K562 (cell line): ENCODE measurements around the gene ZNF528. TPM values are rescaled to one million over a fixed set of nuclear protein-coding genes. Genes with fewer than 3 reads are reported as not detected.

Source experiments
- ATAC-seq: fragments of 200-7000 bp; cut with Tn5 transposase; 3 replicates; pipeline ENCODE4 v1.9.1; 2020; ENCODE audit warnings: moderate library complexity
- BruUV-seq: library from RNA; stranded (reverse); fragments of 400-500 nt; replicated peaks from 2 replicates; lab custom pipeline; 2021; lab: Mats Ljungman, UMichigan
- CTCF ChIA-PET: fragments of 300-600 bp; formaldehyde crosslinking; extraction: SDS; loops from one replicate; lab custom pipeline; 2021; ENCODE audit warnings: low intra/inter-chr PET ratio; lab: Yijun Ruan, JAX
- POLR2A ChIA-PET: fragments of 300-600, 350-650 bp; sonication (Branson Sonifier 250); formaldehyde crosslinking; extraction: SDS; loops from one replicate; lab custom pipeline; 2021; ENCODE audit warnings: antibody characterized with exemption, inconsistent platforms; lab: Yijun Ruan, JAX
- DNase-seq, 4 experiments: peaks; one replicate each; pipeline versions ENCODE4 v3.0.0 to v3.0.0-alpha.2; 2011 to 2018; ENCODE audit warnings: low spot score in 3 of 4, mixed read lengths in 3 of 4; ENCODE audit errors: extremely low read depth in 1 of 4
- FAIRE-seq: peaks from 2 replicates; lab custom pipeline; 2011; peaks lifted over from hg19 to GRCh38; lab: Jason Lieb, UNC
- H2AFZ ChIP-seq: 2 replicates; pipeline ENCODE4 v1.6.0; 2011; ENCODE audit warnings: low read depth, low read length, control low read depth, inconsistent platforms
- H3K27ac ChIP-seq: fragments of 200-600 bp; 3 replicates; pipeline ENCODE4 v1.8.0; 2011; ENCODE audit warnings: low read depth, mild to moderate bottlenecking, control low read depth, inconsistent platforms, low read length, moderate library complexity, mixed read lengths; ENCODE audit errors: extremely low read depth
- H3K27me3 ChIP-seq, 2 experiments: fragments of 300-600 bp in 1 of 2; 2 replicates in 1 of 2; 3 replicates in 1 of 2; pipeline versions ENCODE4 v1.6.0 to v1.8.0; 2011; ENCODE audit warnings: inconsistent platforms in 2 of 2, low read length in 2 of 2, mild to moderate bottlenecking in 1 of 2, mixed read lengths in 1 of 2, moderate library complexity in 1 of 2; ENCODE audit not compliant: control insufficient read depth in 2 of 2, insufficient read depth in 2 of 2
- H3K36me3 ChIP-seq: fragments of 300-600 bp; 3 replicates; pipeline ENCODE4 v1.8.0; 2011; ENCODE audit warnings: mild to moderate bottlenecking, low read length, inconsistent platforms; ENCODE audit not compliant: control insufficient read depth, insufficient read depth
- H3K4me1 ChIP-seq, 2 experiments: fragments of 200-600 bp in 1 of 2; replicated peaks in 1 of 2; 2 replicates in 1 of 2; 3 replicates in 1 of 2; pipeline versions ENCODE4 v1.5.1 to v1.8.0; 2011; ENCODE audit warnings: inconsistent platforms in 2 of 2, low read length in 2 of 2, mild to moderate bottlenecking in 1 of 2, mixed read lengths in 1 of 2, moderate library complexity in 1 of 2; ENCODE audit not compliant: control insufficient read depth in 2 of 2, insufficient read depth in 2 of 2
- H3K4me2 ChIP-seq: 2 replicates; pipeline ENCODE4 v1.6.1; 2011; ENCODE audit warnings: low read length, control low read depth, inconsistent platforms, mixed read lengths; ENCODE audit not compliant: insufficient read depth
- H3K4me3 ChIP-seq: fragments of 200-600 bp; sonication (generic), shearing (Covaris generic); 2 replicates; pipeline ENCODE4 v1.5.1; 2016; ENCODE audit warnings: control low read depth, inconsistent platforms
- H3K79me2 ChIP-seq: fragments of 200-600 bp; 3 replicates; pipeline ENCODE4 v1.8.0; 2011; ENCODE audit warnings: low read length, inconsistent platforms; ENCODE audit not compliant: control insufficient read depth, insufficient read depth
- H3K9ac ChIP-seq, 2 experiments: 2 replicates each; pipeline versions ENCODE4 v1.6.0 to v1.6.1; 2011; ENCODE audit warnings: low read depth in 2 of 2, low read length in 2 of 2, control low read depth in 1 of 2, inconsistent platforms in 1 of 2, mild to moderate bottlenecking in 1 of 2, mixed read lengths in 1 of 2; ENCODE audit not compliant: insufficient read depth in 1 of 2
- H3K9me1 ChIP-seq: one replicate; pipeline ENCODE4 v1.6.0; 2011; ENCODE audit warnings: inconsistent platforms, mild to moderate bottlenecking, low read length, moderate library complexity; ENCODE audit not compliant: control insufficient read depth, insufficient read depth
- H3K9me3 ChIP-seq: replicated peaks from 2 replicates; pipeline ENCODE4 v1.5.1; 2011; ENCODE audit warnings: low read depth, low read length, inconsistent platforms; ENCODE audit not compliant: control insufficient read depth, insufficient read depth
- H4K20me1 ChIP-seq: replicated peaks from 2 replicates; pipeline ENCODE4 v1.6.1; 2011; ENCODE audit warnings: low read length, inconsistent platforms, mixed read lengths; ENCODE audit not compliant: control insufficient read depth, insufficient read depth
- EZH2 ChIP-seq: IDR thresholded peaks from 2 replicates; pipeline ENCODE4 v1.6.1; 2012; ENCODE audit warnings: low read depth, mild to moderate bottlenecking, inconsistent platforms, low read length, borderline replicate concordance
- KAT8 ChIP-seq: fragments of 450-650 bp; IDR thresholded peaks from 2 replicates; pipeline ENCODE4 v1.6.1; 2016; ENCODE audit warnings: low read depth, mild to moderate bottlenecking
- NCOA4 ChIP-seq: fragments of 450-650 bp; IDR thresholded peaks from 2 replicates; pipeline ENCODE4 v1.6.1; 2018; ENCODE audit warnings: mild to moderate bottlenecking; ENCODE audit not compliant: partially characterized antibody
- RBM15 ChIP-seq: fragments of 200-400 bp; formaldehyde crosslinking; IDR thresholded peaks from 2 replicates; pipeline ENCODE4 v1.6.1; 2018; ENCODE audit warnings: mild to moderate bottlenecking, low read length, moderate library complexity; ENCODE audit not compliant: insufficient read depth
- ZFX ChIP-seq: sonication (generic); formaldehyde crosslinking; IDR thresholded peaks from 2 replicates; pipeline ENCODE4 v1.8.0; 2022; ENCODE audit warnings: mild to moderate bottlenecking, missing genetic modification reagents, moderate library complexity
- ZNF41 ChIP-seq: fragments of 250-450 bp; sonication (Bioruptor Pico); conservative IDR thresholded peaks from 2 replicates; pipeline ENCODE4 v1.4.0; 2020; ENCODE audit warnings: mild to moderate bottlenecking
- ZNF584 ChIP-seq: fragments of 200-800 bp; sonication (Bioruptor generic); IDR thresholded peaks from 2 replicates; pipeline ENCODE4 v1.6.1; 2016; ENCODE audit warnings: low read depth, mild to moderate bottlenecking, missing genetic modification characterization, missing compliant biosample characterization
- ZNF668 ChIP-seq: fragments of 250-450 bp; sonication (Bioruptor Pico); IDR thresholded peaks from 2 replicates; pipeline ENCODE4 v1.8.0; 2022; ENCODE audit warnings: mild to moderate bottlenecking, inconsistent platforms
- WGBS: fragments of 100-300 bp; shearing (Covaris generic); methylation state at CpG from one replicate; pipeline ENCODE4 v1.1.6; 2016; ENCODE audit warnings: low coverage, mixed read lengths; ENCODE audit not compliant: insufficient coverage; ENCODE audit errors: missing lambda C conversion rate; 5-methylcytosine and 5-hydroxymethylcytosine counted together
- in situ Hi-C: fragments of 300-500 bp; cut with MboI; formaldehyde crosslinking; loops from 4 replicates; pipeline ENCODE4 v1.15.0; 2018; ENCODE audit warnings: inconsistent platforms, mixed read lengths
- intact Hi-C: fragments of 100-400 bp; cut with micrococcal nuclease; formaldehyde crosslinking; loops from 2 replicates; pipeline ENCODE4 v1.14.2; 2022
- polyA plus RNA-seq, 8 experiments: library from polyadenylated mRNA; depleted of rRNA in 4 of 8; stranded (reverse) in 5 of 8; unstranded in 3 of 8; fragments of >200 nt; fragmentation: Nextera tagmentation in 2 of 8; fragmentation: Illumina TruSeq in 1 of 8; extraction: Ambion mirVana in 2 of 8; extraction: Trizol in 1 of 8; gene quantifications; 2 replicates each; pipeline versions ENCODE4 v1.2.1 to v1.2.3, GENCODE V29; 2011 to 2014; ENCODE audit warnings: inconsistent platforms in 1 of 8, missing spikeins in 1 of 8
- total RNA-seq, 7 experiments: library from RNA; depleted of rRNA in 6 of 7; stranded (reverse); fragments of >200 nt in 6 of 7; fragmentation: Illumina TruSeq in 2 of 7; extraction: Trizol in 2 of 7; gene quantifications; 2 replicates each; pipeline versions ENCODE4 v1.2.1 to v1.2.3, GENCODE V29; 2011 to 2021; ENCODE audit warnings: low replicate concordance in 1 of 7
- TF ChIP-seq, protein P1 (sequence below): fragments of 450-650 bp; IDR thresholded peaks from 2 replicates; pipeline ENCODE4 v1.6.1; 2017; ENCODE audit warnings: antibody characterized with exemption, mild to moderate bottlenecking
- TF ChIP-seq, protein P2 (sequence below): fragments of 250-450 bp; sonication (Bioruptor Pico); IDR thresholded peaks from 2 replicates; pipeline ENCODE4 v1.5.0; 2021; ENCODE audit warnings: mild to moderate bottlenecking, borderline replicate concordance

Gene ZNF528
- total and polyA plus RNA-seq, 9 of the 15 experiments (the other 6 are each of a cell fraction or from before 2014, with no cell fraction given) = 1.2 to 3.9 (median 2.4) TPM

DNA sequence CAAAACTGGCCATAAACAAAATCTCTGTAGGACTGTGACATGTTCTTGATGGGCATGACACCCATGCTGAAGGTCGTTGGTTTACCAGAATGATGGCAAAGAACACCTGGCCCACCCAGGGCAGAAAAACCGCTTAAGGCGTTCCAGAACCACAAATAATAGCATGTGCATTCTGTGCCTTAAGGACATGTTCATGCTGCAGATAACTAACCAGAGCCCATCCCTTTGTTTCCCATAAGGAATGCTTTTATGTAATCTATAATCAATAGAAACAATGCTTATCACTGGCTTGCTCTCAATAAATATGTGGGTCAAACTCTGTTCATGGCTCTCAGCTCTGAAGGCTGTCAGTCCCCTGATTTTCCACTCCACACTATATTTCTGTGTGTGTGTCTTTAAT lies 44.5 kb downstream of the ZNF528 start:
- Histone ChIP-seq H3K27ac (no peak overlapping the region), H3K9ac (no peak overlapping the region), H3K36me3 (no peaks in the 10 kb centered on the region), H3K4me1 (no peaks in the 10 kb centered on the region), H2AFZ (no peak overlapping the region), H3K27me3 (no peaks in the 10 kb centered on the region), H3K4me2 (no peak overlapping the region), H4K20me1 (no peaks in the 10 kb centered on the region), H3K9me3 (no peaks in the 10 kb centered on the region; the same call in 1 of the 2 replicates), H3K9me1 (no peaks in the 10 kb centered on the region), H3K4me3 (no peak overlapping the region), H3K79me2 (no peaks in the 10 kb centered on the region)
- TF ChIP-seq NCOA4 = no peak
- POLR2A ChIA-PET = no interaction called here
- CTCF ChIA-PET = no interaction called here
- FAIRE-seq (no peak), DNase-seq (no peak), ATAC-seq (no peak)
- no TSS peak for BruUV-seq
- 0% methylated on average over 3 of the region's 3 CpGs for WGBS
- intact Hi-C loops (no loop called here), in situ Hi-C loops (no loop called here)

DNA sequence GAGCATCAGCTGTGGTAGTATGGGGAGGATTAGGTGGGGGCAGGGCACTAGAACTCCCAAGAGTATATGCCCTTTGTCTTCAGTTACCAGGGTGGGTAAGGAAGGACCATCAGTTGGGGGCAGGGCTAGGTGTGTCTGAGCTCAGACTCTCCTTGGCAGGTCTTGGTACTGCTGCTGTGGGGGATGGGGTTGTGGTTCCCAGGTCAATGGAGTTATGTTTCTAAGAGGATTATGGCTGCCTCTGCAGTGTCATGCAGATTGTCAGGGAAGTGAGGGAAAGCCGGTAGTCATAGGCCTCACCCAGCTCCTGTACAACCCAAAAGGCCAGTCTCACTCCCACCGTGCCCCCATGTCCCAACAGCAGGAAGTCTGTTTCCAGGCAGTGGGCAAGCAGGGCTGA lies 46.9 kb downstream of the ZNF528 start:
- ChIA-PET POLR2A (no interaction called here), CTCF (no interaction called here)
- Histone ChIP-seq H3K27me3 (no peaks in the 10 kb centered on the region), H3K4me1 (no peaks in the 10 kb centered on the region), H2AFZ (no peak overlapping the region), H3K4me2 (no peak overlapping the region), H3K79me2 (no peaks in the 10 kb centered on the region), H3K27ac (no peak overlapping the region), H3K9ac (no peak overlapping the region), H3K36me3 (no peaks in the 10 kb centered on the region), H4K20me1 (no peaks in the 10 kb centered on the region), H3K9me1 (no peaks in the 10 kb centered on the region), H3K4me3 (no peak overlapping the region), H3K9me3 (no peaks in the 10 kb centered on the region; the same call in 1 of the 2 replicates)
- DNase-seq (no peak), FAIRE-seq (no peak), ATAC-seq (no peak)
- in situ Hi-C loops = no loop called here
- intact Hi-C loops = no loop called here
- WGBS = 0% methylated on average over 1 of the region's 2 CpGs
- BruUV-seq = no TSS peak
- TF ChIP-seq EZH2 (no peak), ZNF41 (CRISPR knock-in tag) (no peak), KAT8 (no peak), ZFX (CRISPR knock-in tag) (no peak), ZNF668 (no peak), RBM15 (no peak), ZNF584 (CRISPR knock-in tag) (no peak)
- TF ChIP-seq, protein P1, sequence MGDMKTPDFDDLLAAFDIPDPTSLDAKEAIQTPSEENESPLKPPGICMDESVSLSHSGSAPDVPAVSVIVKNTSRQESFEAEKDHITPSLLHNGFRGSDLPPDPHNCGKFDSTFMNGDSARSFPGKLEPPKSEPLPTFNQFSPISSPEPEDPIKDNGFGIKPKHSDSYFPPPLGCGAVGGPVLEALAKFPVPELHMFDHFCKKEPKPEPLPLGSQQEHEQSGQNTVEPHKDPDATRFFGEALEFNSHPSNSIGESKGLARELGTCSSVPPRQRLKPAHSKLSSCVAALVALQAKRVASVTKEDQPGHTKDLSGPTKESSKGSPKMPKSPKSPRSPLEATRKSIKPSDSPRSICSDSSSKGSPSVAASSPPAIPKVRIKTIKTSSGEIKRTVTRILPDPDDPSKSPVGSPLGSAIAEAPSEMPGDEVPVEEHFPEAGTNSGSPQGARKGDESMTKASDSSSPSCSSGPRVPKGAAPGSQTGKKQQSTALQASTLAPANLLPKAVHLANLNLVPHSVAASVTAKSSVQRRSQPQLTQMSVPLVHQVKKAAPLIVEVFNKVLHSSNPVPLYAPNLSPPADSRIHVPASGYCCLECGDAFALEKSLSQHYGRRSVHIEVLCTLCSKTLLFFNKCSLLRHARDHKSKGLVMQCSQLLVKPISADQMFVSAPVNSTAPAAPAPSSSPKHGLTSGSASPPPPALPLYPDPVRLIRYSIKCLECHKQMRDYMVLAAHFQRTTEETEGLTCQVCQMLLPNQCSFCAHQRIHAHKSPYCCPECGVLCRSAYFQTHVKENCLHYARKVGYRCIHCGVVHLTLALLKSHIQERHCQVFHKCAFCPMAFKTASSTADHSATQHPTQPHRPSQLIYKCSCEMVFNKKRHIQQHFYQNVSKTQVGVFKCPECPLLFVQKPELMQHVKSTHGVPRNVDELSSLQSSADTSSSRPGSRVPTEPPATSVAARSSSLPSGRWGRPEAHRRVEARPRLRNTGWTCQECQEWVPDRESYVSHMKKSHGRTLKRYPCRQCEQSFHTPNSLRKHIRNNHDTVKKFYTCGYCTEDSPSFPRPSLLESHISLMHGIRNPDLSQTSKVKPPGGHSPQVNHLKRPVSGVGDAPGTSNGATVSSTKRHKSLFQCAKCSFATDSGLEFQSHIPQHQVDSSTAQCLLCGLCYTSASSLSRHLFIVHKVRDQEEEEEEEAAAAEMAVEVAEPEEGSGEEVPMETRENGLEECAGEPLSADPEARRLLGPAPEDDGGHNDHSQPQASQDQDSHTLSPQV = no peak
- TF ChIP-seq, protein P2, sequence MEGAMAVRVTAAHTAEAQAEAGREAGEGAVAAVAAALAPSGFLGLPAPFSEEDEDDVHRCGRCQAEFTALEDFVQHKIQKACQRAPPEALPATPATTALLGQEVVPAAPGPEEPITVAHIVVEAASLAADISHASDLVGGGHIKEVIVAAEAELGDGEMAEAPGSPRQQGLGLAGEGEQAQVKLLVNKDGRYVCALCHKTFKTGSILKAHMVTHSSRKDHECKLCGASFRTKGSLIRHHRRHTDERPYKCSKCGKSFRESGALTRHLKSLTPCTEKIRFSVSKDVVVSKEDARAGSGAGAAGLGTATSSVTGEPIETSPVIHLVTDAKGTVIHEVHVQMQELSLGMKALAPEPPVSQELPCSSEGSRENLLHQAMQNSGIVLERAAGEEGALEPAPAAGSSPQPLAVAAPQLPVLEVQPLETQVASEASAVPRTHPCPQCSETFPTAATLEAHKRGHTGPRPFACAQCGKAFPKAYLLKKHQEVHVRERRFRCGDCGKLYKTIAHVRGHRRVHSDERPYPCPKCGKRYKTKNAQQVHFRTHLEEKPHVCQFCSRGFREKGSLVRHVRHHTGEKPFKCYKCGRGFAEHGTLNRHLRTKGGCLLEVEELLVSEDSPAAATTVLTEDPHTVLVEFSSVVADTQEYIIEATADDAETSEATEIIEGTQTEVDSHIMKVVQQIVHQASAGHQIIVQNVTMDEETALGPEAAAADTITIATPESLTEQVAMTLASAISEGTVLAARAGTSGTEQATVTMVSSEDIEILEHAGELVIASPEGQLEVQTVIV (CRISPR knock-in tag) = no peak
